ENCODE data around the gene KRT37.
"Not testable (repeated sequence)": the region's sequence is repeated elsewhere in the genome, so short reads cannot be mapped to it uniquely, and the experiment has no call there.

Gene KRT37

DNA sequence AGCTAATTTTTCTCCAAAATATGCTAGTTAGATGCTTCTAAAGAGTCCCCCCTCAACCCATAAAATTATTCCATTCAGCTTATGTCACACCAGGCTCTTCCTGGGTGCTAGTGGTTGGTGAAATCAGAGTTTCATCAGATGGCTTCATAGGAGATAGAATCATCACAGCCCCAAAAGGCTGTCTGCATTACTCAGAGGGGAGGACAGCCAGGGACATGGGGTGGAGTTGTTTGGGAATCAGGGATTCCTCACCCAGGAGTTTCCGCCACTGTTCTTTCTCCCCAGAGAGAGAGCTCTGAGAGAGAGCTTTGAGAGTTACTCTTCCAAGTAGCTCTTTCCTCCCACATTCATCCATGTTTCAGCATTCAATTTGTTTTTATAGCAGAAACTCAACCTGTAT lies 42.0 kb downstream of the KRT37 start:
- H3K36me3 ChIP-seq, result no peaks in the 10 kb centered on the region
- H3K27me3 ChIP-seq (ENCODE audit: insufficient read depth, low read depth, severe bottlenecking), result peaks cover 91% of the 10 kb centered on the region
- peaks cover 15% of the 10 kb centered on the region for H3K9me3 ChIP-seq (ENCODE audit: severe bottlenecking)
- TF ChIP-seq, protein P1, sequence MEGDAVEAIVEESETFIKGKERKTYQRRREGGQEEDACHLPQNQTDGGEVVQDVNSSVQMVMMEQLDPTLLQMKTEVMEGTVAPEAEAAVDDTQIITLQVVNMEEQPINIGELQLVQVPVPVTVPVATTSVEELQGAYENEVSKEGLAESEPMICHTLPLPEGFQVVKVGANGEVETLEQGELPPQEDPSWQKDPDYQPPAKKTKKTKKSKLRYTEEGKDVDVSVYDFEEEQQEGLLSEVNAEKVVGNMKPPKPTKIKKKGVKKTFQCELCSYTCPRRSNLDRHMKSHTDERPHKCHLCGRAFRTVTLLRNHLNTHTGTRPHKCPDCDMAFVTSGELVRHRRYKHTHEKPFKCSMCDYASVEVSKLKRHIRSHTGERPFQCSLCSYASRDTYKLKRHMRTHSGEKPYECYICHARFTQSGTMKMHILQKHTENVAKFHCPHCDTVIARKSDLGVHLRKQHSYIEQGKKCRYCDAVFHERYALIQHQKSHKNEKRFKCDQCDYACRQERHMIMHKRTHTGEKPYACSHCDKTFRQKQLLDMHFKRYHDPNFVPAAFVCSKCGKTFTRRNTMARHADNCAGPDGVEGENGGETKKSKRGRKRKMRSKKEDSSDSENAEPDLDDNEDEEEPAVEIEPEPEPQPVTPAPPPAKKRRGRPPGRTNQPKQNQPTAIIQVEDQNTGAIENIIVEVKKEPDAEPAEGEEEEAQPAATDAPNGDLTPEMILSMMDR (IDR thresholded peaks at IDR 0.05; ENCODE audit: low read depth, low read length), result no peak
- H3K27ac ChIP-seq, result no peak overlapping the region
- no peak for DNase-seq
- no peak overlapping the region for H3K4me3 ChIP-seq (ENCODE audit: low read depth, low read length)

- H3K27me3 ChIP-seq (ENCODE audit: insufficient read depth, low read depth, severe bottlenecking), result peaks cover 91% of the 10 kb centered on the region
- DNase-seq; H3K27ac ChIP-seq; H3K4me3 ChIP-seq (ENCODE audit: low read depth, low read length); H3K36me3 ChIP-seq: not testable (repeated sequence)
- peaks cover 11% of the 10 kb centered on the region for H3K9me3 ChIP-seq (ENCODE audit: severe bottlenecking)
Measured at GRCh38 chr17:41381943-41382342, 42.4 kb downstream of the KRT37 start, which contains the start of gene KRT34. Gene KRT34 (minus strand): TSS chr17:41382306. CDS start chr17:41382246, 60 bp downstream.

GRCh38 chr17:41380091-41380490 lies 44.3 kb downstream of the KRT37 start:
- peaks cover 91% of the 10 kb centered on the region for H3K27me3 ChIP-seq (ENCODE audit: insufficient read depth, low read depth, severe bottlenecking)
- DNase-seq; H3K27ac ChIP-seq; H3K4me3 ChIP-seq (ENCODE audit: low read depth, low read length); H3K9me3 ChIP-seq (ENCODE audit: severe bottlenecking); H3K36me3 ChIP-seq: not testable (repeated sequence)

GRCh38 chr17:41377546-41377945 lies 46.8 kb downstream of the KRT37 start:
- Histone ChIP-seq H3K4me3 (ENCODE audit: low read depth, low read length) (no peak overlapping the region), H3K27me3 (ENCODE audit: insufficient read depth, low read depth, severe bottlenecking) (peaks cover 92% of the 10 kb centered on the region), H3K27ac (no peak overlapping the region), H3K9me3 (ENCODE audit: severe bottlenecking) (peaks cover 7% of the 10 kb centered on the region), H3K36me3 (no peaks in the 10 kb centered on the region)
- TF ChIP-seq, protein P1 (IDR thresholded peaks at IDR 0.05; ENCODE audit: low read depth, low read length), result no peak
- no peak for DNase-seq
